ENCODE results near the gene SCNN1B.
"Not testable (repeated sequence)": the region's sequence is repeated elsewhere in the genome, so short reads cannot be mapped to it uniquely, and the experiment has no call there.

The SCNN1B gene

DNA sequence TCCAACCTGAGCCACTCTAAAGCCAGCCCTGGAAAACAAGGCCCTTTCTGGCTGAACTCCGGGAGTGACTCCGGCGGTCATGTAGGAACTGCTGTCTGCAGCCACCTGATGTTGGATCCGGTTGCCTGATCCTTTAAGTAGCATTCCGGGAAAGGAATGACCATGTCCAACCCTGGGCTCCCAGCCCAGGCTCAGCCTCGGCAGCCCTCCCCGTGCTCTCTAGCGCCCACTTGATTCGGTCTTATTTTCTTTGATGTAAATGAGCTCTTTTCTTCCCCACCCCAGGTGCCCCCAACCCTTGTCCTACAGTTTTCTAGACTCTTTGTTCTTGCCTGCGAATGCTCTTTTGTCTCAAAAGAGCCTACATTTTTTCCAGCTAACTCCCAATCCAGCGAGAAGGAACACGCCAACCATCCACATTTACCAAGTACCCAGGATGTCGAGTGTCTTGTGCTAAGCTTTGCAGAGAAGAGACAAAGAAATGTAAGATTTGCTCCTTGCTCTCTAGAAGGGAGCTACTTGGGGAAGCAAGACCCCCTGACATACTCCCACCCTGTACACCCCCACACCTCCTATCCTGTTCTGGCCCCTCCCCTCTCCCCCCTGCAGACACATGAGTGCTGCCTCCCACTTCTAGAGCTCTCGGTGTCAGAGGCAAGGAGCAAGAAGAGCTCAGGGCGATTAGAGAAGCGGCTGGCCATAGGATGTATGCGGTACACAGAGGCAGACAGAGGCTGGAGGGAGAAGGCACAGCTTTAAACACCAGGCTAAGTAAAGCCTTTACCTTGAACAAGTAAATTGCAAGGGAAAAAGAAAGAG, 97.1 kb downstream of the SCNN1B start:
- in situ Hi-C loops (cut with MboI; ENCODE audit: low sequenced_read_pairs): no loop called here

DNA sequence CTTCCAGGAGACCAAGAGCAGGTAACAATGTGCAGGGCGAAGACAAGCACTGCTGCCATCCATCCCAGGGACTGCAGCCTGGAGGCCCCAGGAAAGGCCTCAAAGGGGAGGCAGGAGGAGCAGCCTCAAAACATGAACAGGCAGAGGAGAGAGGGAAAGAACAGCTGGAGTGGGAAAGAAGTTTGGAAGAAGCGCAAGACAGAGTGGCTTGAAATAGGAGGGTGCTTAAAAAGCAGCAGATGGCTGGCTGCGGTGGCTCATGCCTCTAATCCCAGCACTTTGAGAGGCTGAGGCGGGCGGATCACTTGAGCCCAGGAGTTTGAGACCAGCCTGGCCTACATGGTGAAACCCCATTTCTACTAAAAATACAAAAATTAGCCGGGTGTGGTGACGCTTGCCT, 98.3 kb downstream of the SCNN1B start:
- in situ Hi-C loops (cut with MboI; ENCODE audit: low sequenced_read_pairs): not testable (repeated sequence)

GRCh38 chr16:23401139-23401538, 99.0 kb downstream of the SCNN1B start:
- in situ Hi-C loops (cut with MboI; ENCODE audit: low sequenced_read_pairs): no loop called here

GRCh38 chr16:23402100-23402499, 100.0 kb downstream of the SCNN1B start:
- in situ Hi-C loops (cut with MboI; ENCODE audit: low sequenced_read_pairs): no loop called here

- in situ Hi-C loops (cut with MboI; ENCODE audit: low sequenced_read_pairs): no loop called here
Measured at GRCh38 chr16:23403547-23403946, 101.4 kb downstream of the SCNN1B start.

DNA sequence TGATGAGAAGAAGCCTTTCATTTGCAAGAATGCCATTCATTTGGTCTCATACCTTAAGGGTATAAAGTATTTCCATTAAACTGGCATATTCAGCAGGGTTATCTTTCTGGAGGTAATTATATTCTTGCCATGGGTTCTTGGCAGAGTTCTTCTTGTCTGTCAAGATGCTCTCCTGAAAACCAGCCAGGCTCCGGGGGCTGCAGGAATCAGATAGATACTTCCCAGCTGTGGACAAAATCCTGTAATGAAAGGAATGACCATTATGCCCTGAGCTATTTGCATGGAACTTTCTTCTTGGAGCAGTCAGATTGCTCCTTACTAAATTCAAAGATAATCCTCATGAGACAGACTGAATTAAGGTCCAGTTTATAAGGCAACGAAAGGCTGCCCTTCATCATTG, 103.9 kb downstream of the SCNN1B start:
- in situ Hi-C loops (cut with MboI; ENCODE audit: low sequenced_read_pairs): no loop called here

- in situ Hi-C loops (cut with MboI; ENCODE audit: low sequenced_read_pairs): no loop called here
Measured at GRCh38 chr16:23406546-23407240, 104.6 kb downstream of the SCNN1B start.

DNA sequence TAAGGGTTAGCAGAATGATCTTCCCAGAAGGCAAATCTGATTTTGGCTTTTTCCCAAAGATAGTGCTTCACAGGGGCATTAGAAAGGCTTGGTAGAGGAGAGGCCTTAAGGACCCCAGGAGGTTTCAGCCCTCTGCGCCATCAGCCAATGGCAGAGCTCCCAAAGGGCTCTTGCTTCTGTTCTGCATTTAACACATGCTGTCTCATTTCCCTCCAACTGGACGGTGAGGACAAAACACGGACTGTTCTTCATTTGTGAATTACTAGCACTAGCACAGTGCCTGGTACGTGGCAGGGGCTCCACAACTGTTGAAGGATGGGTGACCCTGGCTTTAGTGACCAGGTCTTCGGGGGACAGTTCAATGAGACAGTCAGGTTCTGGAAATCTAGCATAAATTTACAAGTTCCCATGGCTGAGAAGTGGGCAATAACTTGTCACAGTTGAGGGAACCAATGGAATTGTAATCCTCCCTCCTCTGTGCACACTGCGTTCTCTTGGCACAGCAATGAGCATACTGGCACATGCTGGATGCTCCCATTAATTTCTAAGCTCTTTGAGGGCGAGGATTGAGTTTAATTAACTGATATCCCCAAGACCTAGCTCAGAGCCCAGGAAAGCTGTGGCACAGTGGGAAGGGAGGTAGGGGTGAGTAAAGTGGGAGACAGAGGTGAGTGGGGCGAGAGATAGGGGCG, 105.5 kb downstream of the SCNN1B start:
- in situ Hi-C loops (cut with MboI; ENCODE audit: low sequenced_read_pairs): no loop called here

GRCh38 chr16:23408242-23408822, 106.2 kb downstream of the SCNN1B start:
- in situ Hi-C loops (cut with MboI; ENCODE audit: low sequenced_read_pairs): no loop called here

GRCh38 chr16:23408823-23409298, 106.8 kb downstream of the SCNN1B start:
- in situ Hi-C loops (cut with MboI; ENCODE audit: low sequenced_read_pairs): no loop called here

GRCh38 chr16:23409522-23409921, 107.4 kb downstream of the SCNN1B start:
- in situ Hi-C loops (cut with MboI; ENCODE audit: low sequenced_read_pairs): no loop called here

DNA sequence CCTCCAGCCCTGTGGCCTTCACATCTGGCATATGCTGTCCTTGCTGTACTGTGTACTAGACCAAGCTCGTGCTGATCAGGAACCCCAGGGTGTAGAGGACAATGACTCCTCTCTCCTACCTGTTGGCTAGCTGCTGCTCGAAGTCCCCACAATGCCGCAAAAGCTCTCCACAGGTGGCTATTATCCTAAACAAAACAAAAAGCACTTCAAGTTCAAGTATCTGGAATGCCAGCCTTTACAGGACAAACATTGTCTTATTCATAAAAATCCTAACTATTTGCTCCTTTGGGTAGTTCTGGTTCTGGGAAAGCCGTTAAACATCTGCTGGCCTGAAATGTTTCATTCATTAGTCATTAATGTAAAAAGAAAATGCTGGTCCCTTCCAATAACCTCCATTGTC, 108.1 kb downstream of the SCNN1B start:
- in situ Hi-C loops (cut with MboI; ENCODE audit: low sequenced_read_pairs): no loop called here

GRCh38 chr16:23414731-23415130, 112.6 kb downstream of the SCNN1B start:
- in situ Hi-C loops (cut with MboI; ENCODE audit: low sequenced_read_pairs): no loop called here

GRCh38 chr16:23416816-23417215, 114.7 kb downstream of the SCNN1B start:
- in situ Hi-C loops (cut with MboI; ENCODE audit: low sequenced_read_pairs): no loop called here

GRCh38 chr16:23420011-23420410, 117.9 kb downstream of the SCNN1B start:
- in situ Hi-C loops (cut with MboI; ENCODE audit: low sequenced_read_pairs): loop anchor here (10.0 kb wide), 1 partner anchor 55 kb away; no protein-coding TSS in a partner anchor

DNA sequence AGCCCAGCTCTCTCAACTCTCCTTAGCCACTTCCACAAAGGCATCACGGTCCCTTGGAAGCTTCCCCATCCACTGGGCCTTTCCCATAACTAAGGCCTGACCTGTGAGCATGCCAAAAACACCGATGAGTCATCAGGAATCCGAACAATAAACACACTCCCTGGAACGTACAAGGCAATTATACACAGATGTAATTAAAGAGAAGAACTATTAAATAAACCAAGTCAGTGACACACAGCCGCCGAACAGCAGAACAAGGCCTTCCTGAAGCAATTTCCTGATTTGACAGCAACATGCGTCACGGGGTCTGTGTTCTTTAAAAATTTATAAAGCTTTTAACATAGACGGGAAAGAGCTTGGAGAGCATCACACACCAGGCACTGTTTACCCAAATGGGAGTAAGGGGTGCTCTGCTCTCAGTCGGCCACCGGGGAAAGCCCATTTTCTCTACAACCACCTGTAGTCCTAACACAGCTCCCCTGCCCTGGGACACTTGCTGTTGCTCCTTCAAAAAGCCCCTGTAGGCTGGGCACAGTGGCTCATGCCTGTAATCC, 121.5 kb downstream of the SCNN1B start:
- in situ Hi-C loops (cut with MboI; ENCODE audit: low sequenced_read_pairs): loop anchor here (10.0 kb wide), 1 partner anchor 59 kb away; no protein-coding TSS in a partner anchor

DNA sequence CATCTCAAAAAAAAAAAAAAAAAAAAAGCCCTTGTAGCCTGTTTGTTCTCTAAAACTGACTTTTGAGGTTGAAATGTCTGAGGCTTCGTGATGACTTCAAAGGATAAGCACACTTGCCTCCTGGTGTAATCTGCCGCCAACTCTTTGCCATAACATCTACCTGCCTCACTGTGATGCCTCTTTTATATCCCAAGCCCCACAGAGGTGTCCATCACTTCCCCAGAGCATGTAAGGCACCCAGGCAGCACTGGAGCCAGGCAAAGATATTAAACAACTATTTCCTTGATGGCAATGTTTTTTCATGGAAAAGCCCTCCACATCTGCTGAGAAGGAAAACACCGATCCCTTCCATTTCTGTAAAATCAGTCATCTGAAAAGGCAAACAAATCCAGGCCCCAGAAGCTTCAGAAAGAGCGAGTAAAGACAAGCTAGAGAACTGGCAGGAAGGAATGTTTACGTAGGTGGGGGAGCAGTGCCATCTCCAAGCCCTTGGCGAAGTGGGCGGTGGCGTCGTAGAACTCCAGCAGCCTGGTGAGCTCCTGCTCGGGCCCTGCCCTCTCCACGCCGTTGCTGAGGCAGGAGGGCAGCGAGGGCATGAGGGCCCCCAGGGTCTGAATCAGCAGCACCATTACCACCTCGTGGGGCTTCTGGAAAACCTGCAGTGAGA, 122.3 kb downstream of the SCNN1B start:
- in situ Hi-C loops (cut with MboI; ENCODE audit: low sequenced_read_pairs): loop anchor here (10.0 kb wide), 1 partner anchor 60 kb away; no protein-coding TSS in a partner anchor

DNA sequence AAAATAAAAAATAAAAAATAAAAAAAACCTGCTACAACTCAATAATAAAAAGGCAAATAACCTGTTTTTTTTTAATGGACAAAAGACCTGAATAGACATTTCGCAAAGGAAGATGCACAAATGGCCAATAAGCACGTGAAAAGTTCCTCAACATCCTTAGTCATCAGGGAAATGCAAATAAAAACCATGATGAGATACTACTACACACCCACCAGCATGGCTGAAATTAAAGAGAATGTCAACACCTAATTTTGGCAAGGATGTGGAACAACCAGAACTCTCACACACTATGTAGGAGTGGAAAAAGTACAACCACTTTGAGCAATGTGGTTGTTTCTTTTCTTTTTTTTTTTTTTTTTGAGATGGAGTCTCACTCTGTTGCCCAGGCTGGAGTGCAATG, 126.2 kb downstream of the SCNN1B start:
- in situ Hi-C loops (cut with MboI; ENCODE audit: low sequenced_read_pairs): loop anchor here (10.0 kb wide), 1 partner anchor 64 kb away; no protein-coding TSS in a partner anchor
